NCI-H1694 treated with DMSO at 0.1 percent for 48 hours (cell line): ENCODE data around the gene SUMO3.
"Not testable (repeated sequence)": the region's sequence is repeated elsewhere in the genome, so short reads cannot be mapped to it uniquely, and the experiment has no call there.

Experiments
- DNase-seq: peaks from one replicate; lab custom pipeline; 2025; lab: John Stamatoyannopoulos, UW

SUMO3 gene

GRCh38 chr21:44846485-44847260 lies 28.8 kb upstream of the SUMO3 start:
- no peak for DNase-seq

- DNase-seq: no peak
Observed at GRCh38 chr21:44846224-44846484, 28.3 kb upstream of the SUMO3 start.

- peak; percentile 69 for DNase-seq
Observed at GRCh38 chr21:44845418-44846223, 27.8 kb upstream of the SUMO3 start.

GRCh38 chr21:44844256-44844655 lies 26.4 kb upstream of the SUMO3 start:
- DNase-seq: no peak

GRCh38 chr21:44842721-44843445 lies 25.0 kb upstream of the SUMO3 start:
- no peak for DNase-seq

GRCh38 chr21:44842087-44842486 lies 24.2 kb upstream of the SUMO3 start:
- no peak for DNase-seq

- DNase-seq: no peak
Observed at GRCh38 chr21:44840771-44841170, 22.9 kb upstream of the SUMO3 start.

- no peak for DNase-seq
Observed at GRCh38 chr21:44838951-44839350, 21.1 kb upstream of the SUMO3 start.

GRCh38 chr21:44838039-44838895 lies 20.4 kb upstream of the SUMO3 start:
- DNase-seq: no peak

GRCh38 chr21:44837537-44837936 lies 19.7 kb upstream of the SUMO3 start:
- no peak for DNase-seq

GRCh38 chr21:44836666-44837471 lies 19.0 kb upstream of the SUMO3 start:
- DNase-seq: peak; percentile 57

- no peak for DNase-seq
Observed at GRCh38 chr21:44836349-44836665, 18.4 kb upstream of the SUMO3 start.

- DNase-seq: no peak
Observed at GRCh38 chr21:44835647-44835973, 17.7 kb upstream of the SUMO3 start.

- no peak for DNase-seq
Observed at GRCh38 chr21:44834951-44835646, 17.2 kb upstream of the SUMO3 start.

GRCh38 chr21:44834231-44834950 lies 16.5 kb upstream of the SUMO3 start:
- DNase-seq: no peak

- DNase-seq: no peak
Observed at GRCh38 chr21:44833663-44834062, 15.8 kb upstream of the SUMO3 start.

GRCh38 chr21:44832516-44833255 lies 14.8 kb upstream of the SUMO3 start:
- not testable (repeated sequence) for DNase-seq

GRCh38 chr21:44831227-44831860 lies 13.5 kb upstream of the SUMO3 start:
- no peak for DNase-seq

GRCh38 chr21:44829507-44830092 lies 11.7 kb upstream of the SUMO3 start:
- no peak for DNase-seq
